GM18505 (cell line): ENCODE data around the gene CDC25B.

Experiments
- ATAC-seq: cut with Tn5 transposase; IDR thresholded peaks from one replicate; pipeline ENCODE4 v1.9.1; 2021; ENCODE audit not compliant: unreplicated experiment
- POLR2A ChIP-seq: IDR thresholded peaks from 4 replicates; pipeline ENCODE4 v1.6.1; 2011; ENCODE audit warnings: borderline replicate concordance; ENCODE audit not compliant: insufficient read depth, insufficient read length; ENCODE audit errors: extremely low read depth

The CDC25B gene

DNA sequence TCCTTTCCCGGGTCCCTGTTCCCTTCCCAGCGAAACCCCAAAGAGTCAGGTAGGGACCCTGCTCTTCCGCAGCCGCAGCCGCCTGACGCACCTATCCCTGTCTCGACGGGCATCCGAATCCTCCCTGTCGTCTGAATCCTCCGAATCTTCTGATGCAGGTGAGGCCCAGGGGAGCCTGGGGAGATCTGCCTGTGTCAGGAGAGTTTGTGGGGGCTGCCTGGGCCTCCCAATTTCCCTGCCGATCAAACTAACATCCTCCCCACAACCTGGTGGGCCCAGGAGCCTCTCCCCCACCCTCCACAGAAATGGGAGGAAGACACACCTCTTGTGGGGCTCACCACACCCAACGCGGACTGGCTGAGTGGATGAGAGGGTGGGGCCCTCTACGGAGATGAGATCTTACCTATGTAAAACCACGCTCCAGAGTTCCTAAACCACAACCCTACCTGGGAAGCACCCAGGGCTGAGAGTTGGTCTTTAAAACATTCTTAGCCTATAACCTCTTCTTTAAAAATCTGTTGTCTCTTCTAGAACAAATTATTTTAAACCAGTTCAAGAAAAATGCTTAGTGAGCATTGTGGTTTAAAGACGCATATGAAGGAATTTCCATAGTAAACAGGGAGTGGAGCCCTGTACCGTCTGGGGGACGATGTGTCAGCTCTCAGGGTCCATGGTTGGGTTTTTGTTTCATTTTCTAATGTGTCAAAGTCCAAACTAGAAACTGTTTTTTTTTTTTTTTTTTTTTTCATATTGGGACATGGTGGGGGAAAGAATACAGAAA is 1.7 kb downstream of the CDC25B start:
- TF ChIP-seq POLR2A, result no peak
- no peak for ATAC-seq

DNA sequence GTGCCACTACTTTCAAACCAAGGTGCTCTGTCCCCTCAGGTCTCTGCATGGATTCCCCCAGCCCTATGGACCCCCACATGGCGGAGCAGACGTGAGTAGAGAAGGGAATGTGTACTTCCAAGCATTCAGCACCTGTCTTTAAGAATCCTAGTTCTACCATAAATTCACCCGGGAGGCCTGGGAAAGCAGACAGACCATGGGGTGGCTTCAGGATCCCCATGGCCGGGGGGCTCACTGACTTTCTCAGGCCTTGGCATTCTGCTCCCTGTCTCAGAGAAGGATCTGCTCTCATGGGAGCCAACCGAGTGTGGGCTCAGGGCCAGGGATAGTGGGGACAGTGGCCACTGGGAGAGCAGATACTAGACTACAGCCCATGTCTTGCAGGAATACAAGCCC is 2.3 kb downstream of the CDC25B start:
- TF ChIP-seq POLR2A, result no peak
- ATAC-seq, result no peak

DNA sequence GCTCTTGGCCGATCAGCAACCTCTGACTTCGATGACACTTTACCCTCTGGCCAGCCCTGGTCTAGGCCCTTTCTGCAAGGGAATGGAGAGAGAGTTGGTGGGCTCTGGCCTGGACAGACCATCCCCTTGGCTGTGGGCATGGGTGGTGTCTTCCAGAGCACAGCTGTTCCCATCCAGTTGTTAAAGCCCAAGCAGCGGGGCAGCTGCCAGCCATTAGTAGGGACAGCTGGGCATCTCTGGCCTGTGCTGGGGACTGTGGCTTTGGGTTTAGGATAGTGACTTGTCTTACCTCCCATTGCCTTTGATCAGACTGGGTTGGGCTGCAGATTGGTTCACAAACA is 2.8 kb downstream of the CDC25B start:
- no peak for ATAC-seq
- no peak for TF ChIP-seq POLR2A

DNA sequence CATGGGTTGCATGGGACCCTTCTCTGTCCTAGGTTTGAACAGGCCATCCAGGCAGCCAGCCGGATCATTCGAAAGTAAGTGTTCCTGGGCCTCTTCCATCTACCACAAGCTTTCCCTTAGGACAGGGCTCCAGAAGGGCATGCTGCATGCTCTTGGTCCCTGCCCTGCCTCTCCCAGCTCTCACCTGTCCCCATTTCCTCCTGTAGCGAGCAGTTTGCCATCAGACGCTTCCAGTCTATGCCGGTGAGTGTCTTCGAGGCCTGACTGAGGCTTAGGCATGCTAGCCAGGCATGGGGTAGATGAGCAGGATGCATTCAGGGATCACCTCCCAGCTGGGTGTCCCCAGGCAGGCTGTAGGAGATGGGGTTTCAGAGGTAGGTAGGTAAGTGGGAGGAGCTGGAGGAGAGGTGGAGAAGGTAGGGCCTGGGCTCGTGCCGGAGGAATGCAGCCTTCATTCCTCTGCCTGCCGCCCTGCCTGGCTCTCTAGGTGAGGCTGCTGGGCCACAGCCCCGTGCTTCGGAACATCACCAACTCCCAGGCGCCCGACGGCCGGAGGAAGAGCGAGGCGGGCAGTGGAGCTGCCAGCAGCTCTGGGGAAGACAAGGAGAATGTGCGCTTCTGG is 4.3 kb downstream of the CDC25B start:
- no peak for TF ChIP-seq POLR2A
- no peak for ATAC-seq

DNA sequence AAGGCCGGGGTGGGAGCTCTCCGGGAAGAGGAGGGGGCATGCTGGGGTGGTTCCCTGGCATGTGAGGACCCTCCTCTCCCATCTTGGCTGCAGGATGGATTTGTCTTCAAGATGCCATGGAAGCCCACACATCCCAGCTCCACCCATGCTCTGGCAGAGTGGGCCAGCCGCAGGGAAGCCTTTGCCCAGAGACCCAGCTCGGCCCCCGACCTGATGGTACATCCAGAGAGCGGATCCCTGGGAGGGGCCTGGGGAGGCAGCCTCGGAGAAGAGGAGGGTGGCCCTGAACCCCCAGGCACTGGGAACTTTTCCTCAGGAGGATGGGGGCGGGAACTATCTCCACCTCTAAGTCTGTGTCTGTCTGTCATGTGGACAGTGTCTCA is 4.8 kb downstream of the CDC25B start:
- no peak for ATAC-seq
- TF ChIP-seq POLR2A, result no peak

DNA sequence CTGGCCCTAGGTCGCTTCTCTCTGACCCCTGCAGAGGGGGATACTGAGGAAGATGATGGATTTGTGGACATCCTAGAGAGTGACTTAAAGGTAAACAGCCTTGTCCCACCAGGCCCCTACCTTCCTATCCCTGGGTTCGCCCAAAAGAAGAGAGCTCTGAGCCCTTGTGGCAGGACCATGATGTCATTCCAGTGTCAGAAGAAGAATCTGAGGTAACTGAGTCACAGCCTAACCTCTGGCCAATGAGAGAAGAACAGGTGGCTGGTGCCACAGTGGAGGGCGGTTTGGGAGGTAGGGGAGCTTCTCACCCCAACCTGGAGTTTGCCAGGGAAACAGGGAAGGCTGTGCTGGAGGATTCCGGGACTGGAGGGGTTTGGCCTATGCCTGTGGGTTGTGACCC is 5.2 kb downstream of the CDC25B start:
- no peak for ATAC-seq
- TF ChIP-seq POLR2A, result no peak

DNA sequence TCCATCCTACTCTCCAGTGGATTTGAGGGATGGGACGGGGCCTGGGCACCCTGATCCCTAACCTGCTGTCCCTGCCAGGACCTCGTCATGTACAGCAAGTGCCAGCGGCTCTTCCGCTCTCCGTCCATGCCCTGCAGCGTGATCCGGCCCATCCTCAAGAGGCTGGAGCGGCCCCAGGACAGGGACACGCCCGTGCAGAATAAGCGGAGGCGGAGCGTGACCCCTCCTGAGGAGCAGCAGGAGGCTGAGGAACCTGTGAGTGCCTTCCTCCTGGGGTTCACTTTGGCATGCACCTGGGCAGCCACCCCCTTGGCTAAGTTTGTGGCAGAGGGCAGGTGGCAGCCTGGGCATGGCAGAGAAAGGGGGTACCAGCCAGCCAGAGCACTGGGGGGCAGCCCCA is 5.7 kb downstream of the CDC25B start:
- no peak for TF ChIP-seq POLR2A
- no peak for ATAC-seq

DNA sequence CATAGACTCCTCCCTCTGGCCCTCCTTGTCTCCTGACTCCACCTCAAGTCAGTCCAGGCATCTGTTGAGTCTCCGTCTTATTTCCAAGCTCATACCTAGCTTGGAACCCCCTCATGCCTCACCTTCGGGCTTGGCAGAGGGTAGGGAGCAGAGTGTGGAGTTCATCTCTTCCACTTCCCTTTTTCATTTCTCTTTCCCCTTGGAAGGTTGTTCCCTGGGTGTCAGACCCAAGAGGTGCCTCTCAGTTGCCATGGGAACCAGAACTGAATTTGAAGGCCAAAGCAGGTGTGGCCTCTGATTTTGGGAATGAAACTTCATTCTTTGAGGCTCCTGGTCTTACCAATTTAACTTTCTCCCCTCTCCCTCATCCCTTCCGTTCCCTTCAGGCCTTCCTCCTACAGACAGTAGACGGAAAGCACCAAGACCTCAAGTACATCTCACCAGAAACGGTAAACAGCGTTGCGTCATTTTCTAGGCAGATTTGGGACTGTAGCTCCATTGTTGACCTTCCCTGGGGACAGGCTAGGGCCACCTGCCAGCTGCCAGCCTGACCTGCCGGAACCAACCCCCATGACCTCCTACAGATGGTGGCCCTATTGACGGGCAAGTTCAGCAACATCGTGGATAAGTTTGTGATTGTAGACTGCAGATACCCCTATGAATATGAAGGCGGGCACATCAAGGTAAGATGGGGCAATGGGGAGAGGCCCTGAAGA is 6.6 kb downstream of the CDC25B start:
- ATAC-seq, result no peak
- no peak for TF ChIP-seq POLR2A

DNA sequence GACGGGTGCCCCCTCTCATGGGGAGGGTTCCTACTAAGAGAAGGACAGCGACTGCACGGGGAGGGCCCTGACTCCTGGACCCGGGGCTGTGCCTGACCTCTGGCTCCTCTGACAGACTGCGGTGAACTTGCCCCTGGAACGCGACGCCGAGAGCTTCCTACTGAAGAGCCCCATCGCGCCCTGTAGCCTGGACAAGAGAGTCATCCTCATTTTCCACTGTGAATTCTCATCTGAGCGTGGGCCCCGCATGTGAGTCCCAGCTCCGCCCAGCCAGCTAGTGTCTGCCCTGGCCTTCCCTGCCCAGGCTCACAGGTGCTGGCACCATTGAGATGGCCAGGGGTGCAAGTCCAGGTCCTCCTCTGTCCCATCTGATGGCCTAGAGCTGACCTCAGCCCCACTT is 7.2 kb downstream of the CDC25B start:
- no peak for ATAC-seq
- no peak for TF ChIP-seq POLR2A

DNA sequence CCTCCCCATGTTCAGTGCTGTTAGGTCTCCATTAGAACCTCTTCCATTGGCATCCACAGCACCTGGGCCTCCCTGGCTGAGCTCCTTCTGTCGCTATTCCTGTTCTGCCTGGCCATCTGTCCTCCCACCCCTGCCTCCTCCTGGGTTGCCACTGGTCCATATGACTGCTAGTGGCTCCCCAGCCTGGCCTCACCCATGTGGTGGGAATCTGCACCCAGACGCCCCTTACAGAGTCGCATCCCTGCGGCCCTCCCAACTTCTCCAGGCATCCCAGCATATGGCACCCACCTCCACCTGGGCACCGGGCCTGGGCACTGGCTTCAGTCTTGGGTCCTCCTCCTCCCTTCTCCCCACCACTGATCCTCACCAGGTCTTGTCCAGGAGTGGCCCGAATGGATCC is 7.7 kb downstream of the CDC25B start:
- TF ChIP-seq POLR2A, result no peak
- ATAC-seq, result no peak

DNA sequence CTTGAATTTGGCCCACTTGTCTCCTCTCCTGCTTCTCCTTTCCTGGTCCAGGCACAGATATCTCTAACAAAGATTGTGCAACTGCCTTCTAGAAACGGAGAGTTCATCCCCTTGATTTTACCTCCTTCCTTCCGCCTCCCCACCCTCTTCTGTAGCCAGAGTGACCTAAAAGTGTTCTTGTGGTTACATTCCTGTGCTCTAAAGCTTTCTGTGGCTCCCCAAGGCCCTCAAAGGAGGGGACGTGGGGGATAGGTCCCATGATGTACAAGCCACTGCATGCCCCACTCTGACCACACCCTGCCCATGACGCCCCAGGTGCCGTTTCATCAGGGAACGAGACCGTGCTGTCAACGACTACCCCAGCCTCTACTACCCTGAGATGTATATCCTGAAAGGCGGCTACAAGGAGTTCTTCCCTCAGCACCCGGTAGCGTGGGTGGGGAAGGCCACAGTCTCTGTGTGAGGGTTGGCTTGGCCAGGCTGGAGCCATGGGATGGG is 8.2 kb downstream of the CDC25B start:
- TF ChIP-seq POLR2A, result no peak
- ATAC-seq, result no peak

DNA sequence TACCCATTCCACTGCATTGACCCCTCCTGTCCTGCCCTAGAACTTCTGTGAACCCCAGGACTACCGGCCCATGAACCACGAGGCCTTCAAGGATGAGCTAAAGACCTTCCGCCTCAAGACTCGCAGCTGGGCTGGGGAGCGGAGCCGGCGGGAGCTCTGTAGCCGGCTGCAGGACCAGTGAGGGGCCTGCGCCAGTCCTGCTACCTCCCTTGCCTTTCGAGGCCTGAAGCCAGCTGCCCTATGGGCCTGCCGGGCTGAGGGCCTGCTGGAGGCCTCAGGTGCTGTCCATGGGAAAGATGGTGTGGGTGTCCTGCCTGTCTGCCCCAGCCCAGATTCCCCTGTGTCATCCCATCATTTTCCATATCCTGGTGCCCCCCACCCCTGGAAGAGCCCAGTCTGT is 8.7 kb downstream of the CDC25B start:
- TF ChIP-seq POLR2A, result no peak
- no peak for ATAC-seq

DNA sequence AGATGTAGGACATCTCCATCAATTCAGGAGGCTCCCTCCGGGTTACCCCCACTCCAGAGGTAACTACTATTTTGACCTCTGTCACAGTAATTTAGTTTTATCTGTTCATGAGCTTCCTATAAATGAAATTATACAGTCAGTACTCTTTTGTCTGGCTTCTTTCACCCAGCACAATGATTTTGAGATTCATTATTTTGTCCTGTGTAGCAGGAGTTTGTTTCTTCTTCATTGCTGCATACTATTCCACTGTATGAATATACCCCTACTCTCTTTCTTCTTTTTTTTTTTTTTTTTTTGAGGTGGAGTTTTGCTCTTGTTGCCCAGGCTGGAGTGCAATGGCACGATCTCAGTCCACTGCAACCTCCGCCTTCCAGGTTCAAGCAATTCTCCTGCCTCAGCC is 12.4 kb downstream of the CDC25B start:
- no peak for ATAC-seq
- no peak for TF ChIP-seq POLR2A
